ENCODE data around the gene TMEM87A.

Gene TMEM87A

DNA sequence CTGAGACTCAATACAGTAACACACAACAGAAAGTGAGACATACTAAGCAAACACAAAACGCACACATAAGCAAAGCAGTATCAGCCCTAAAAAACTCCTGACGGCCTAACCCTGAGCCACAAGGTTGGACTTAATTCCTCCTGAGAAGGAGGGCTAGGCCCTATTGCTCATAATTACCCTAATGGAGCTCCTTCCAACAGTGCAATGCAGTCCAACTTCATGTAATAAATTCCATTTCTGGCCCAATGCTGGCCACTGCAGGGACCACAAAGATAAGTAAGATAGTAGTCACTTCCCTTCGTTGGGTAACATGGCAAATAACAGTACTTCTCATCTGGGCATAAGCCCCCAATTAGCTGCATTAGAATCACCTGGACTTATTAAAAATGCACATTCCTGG, 69.3 kb downstream of the TMEM87A start:
- DNase-seq: no peak

DNA sequence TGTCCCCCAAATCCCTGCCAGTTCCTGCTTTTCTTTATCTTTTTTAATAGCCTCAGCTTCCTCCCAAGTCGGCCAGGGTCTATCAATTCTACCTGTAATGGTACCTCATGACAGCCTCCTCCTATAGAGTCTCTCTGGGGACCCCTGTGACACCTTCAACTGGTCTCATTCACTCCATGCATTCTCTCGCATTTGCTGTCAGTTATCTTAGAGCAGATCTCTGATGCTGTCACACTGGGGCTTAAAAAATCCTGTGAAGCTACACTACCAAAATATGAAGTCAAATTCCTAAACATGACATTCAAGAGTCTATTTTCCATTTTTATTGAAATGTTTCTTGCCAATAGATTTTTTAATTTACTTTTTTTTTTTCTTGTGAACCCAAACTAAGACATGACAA, 70.6 kb downstream of the TMEM87A start:
- no peak for DNase-seq

DNA sequence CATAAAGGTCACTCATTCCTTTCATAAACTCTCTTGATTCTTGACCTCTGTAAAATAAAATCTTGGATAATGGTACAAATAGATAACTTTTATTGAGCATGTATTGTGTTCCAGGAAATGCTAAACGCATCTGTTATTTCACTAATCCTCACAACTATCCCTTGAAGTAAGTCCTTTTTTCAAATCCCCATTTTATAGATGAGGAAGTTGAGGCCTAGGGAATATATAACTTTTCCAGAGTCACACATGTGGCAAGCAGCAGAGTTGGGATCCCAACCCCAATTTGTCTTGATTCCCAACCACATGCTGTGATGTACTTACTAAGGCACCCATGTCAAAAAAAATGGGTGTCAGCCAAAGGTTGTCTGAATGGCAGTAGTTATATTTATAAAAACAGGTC, 71.4 kb downstream of the TMEM87A start:
- DNase-seq: no peak

DNA sequence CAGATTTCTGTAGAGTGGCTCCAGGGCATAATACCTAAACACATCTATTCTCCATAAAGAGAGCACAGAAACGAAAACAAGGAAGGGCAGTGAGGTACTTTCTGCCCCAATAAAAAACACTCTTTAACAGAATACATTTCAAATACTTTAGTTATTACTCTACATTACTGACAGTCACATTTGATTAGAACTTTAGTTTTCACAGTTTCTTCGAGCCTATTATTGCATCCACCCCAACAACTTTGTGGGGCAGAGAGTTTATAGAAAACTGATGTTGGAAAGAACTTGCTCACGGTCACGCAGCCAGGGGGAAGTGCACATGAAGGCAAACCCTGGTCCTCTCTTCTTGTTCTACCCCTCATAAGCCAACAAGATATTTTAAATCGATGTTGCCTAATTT, 74.1 kb downstream of the TMEM87A start:
- DNase-seq: no peak

DNA sequence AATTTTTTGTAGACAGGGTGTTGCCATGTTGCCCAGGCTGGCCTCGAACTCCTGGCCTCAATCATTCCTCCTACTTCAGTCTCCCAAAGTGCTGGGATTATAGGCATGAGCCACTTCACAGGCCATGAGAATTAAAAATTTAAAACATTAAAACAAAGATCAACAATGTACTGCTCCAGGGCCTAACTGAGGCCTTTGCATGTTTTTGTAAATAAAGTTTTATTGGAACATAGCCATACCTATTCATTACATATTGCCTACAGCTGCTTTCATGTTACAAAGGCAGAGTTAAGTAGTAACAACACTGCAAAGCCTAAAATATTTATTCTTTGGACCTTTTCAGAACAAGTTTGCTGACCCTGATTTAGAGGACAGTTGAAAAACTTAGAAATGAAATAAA, 74.7 kb downstream of the TMEM87A start:
- no peak for DNase-seq

DNA sequence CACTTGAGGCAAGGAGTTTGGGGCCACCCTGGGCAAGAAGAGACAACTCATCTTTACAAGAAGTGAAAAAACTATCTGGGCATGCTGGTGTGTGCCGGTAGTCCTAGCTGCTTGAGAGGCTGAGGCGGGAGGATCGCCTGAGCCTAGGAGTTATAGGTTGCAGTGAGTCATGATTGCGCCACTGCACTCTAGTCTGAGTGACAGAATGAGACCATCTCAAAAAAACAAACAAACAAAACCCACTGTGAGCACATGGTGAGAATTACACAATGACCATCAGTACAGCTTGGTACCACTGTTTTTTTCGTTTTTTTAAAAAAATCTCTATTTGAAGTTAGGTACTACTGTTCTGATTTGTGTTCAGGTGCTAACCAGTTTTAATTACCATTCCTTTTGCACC, 78.7 kb downstream of the TMEM87A start:
- no peak for DNase-seq

DNA sequence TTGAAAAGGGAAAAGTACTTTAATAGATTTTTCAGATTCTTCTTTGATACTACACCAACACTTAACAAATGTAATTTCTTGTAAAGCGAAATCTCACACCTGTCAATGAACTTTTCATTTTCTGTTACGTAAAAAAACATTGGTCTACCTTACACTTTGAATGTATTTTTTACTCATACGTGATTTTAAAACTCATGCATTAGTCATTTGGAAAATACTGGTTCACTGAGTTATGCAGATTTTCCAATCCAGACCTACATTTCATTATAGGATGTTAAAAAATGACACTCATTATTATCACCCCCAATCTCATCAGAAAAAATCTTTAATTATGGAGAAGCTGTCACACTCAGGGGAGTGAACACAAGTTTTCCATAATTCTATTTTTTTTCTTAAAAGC, 79.8 kb downstream of the TMEM87A start:
- DNase-seq: no peak

DNA sequence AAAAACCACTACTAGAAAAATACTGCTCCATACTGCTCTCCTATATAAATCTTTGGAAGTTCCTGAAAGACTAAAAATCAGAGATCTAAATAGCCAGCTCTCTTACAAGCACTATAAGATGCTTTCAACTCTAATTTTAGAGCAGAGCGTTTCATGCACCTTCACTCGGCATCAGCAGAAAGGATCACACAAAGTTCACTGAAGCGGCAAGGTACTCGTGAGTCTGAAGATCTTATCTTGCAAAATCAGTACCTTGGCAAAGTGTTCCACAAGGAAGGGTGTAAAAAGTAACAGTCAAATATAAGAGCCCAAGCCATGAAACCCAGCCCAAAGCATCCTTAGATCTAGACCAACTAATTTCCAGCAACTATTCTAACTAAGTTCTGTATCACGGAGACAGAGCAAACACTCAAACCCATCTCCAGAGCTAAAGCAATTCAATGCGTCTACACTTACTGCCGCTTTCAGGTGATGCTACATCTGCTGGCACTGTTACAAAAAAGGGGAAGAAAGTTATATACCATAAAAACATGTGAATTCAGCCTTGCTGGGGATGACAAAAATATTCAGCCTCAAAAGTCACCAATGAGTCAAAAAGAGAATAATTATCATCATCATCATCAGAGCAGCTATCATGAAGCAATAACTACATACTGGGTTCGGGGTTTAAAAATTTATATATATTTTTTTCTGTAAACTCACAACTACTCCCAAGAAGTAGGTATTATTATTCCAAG, 81.5 kb downstream of the TMEM87A start:
- no peak for DNase-seq

DNA sequence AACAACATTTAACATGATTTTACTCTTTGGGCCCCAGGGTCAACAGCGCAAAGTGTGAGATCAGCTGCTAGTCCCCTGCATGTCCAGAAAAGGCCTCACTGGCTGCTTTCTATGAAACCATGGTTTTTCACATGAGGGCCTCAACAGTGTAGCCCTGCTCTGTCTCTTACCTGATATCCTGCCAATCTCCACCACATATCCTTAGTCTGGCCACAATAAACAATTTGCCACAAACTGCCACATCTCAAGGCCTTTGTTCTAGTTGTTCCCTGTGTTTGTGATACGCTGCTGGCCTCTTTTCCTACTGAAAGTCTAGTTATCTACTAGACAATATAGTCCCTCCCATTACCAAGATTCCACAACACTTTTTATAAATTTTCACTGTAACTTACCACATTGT, 82.9 kb downstream of the TMEM87A start:
- no peak for DNase-seq

DNA sequence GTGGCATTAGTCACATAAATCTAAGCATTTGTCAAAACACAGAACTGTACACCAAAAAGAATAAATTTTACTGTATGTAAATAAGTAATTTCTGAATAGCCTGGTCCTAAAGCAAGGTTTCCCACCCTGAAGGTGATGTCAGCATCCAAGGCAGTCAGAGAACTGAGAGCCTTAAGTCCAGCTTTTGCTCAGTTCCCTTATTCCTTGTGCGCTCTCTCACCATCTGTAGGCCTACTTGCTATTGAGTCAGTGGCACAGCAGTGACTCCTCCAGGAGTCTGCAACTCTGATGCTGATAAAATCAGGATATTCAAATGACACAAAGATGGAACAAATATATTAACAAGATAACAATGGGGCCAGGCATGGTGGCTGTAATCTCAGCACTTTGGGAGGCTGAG, 87.4 kb downstream of the TMEM87A start:
- DNase-seq: no peak

DNA sequence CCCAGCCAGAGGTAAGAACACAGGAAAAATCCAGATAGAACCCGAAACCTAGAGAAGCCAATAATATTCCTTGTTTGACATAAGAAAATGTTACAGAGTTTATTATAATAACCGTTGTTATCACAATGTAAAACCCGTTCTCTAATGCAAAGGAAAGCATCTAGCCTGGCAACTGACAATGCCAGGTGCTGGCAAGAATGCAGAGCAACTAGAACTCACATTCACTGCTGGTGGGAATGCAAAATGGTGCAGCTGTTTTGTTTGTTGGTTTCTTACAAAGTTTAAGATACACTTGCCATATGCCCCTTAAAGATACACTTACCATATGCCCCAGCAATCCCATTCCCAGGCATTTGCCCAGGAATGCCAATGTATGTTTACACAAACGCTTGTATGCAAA, 88.5 kb downstream of the TMEM87A start:
- DNase-seq: no peak

DNA sequence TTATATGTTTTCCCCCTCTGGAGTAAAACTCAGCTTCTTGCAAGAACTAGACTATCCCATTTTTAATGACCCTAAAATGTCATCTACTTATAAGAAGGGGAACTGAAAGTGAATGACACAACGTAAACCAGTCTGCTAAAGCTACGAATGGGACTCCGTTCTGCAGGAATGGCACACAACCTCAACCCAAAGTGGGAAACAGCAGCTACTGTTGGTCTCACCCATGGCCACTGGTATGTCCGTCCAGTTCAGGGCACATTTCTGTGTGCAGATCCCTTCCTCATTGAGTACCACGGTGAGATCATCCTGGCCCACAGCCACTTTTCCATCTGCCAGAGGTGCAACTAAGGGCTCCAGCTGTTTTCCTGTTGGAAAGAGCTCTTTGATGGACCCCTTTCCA, 88.9 kb downstream of the TMEM87A start:
- DNase-seq: no peak

DNA sequence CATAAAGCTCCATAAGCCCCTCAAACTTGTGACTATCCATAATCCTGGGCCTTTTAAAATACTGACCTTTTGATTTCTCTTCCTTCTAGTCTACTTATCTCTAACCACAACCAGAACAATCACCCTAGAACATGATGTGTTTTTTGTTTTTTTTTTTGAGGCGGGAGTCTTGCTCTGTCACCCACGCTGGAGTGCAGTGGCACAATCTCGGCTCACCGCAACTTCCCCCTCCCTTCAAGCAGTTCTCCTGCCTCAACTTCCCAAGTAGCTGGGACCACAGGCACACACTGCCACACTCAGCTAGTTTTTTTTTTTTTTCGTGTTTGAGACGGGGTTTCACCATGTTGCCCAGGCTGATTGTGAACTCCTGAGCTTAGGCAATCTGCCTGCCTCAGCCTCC, 90.3 kb downstream of the TMEM87A start:
- DNase-seq: no peak

DNA sequence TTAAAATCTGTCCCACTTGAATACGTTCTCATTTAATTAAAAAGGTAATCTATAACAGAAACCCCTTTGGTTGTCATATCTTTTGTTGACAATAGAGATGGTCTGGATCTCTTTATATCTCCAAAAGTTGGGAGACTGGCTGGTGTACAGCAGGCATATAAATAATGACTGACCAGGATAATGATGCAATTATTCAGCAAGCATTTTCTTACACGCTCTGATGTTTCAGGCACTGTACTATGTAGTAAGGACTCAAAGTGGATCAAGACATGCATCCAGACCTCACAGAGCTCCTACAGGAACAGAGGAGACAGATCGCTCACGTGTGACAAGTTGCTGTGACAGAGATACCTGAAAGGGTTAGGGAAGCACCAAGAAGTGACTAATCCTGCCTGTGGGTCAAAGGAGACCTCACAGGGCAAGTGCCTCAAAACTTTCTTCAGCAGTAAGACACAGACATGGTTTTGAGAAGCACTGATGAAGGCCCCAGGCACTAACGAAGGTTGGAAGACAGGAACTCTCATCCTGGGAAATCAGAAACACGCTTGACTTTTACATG, 90.8 kb downstream of the TMEM87A start:
- DNase-seq: no peak

DNA sequence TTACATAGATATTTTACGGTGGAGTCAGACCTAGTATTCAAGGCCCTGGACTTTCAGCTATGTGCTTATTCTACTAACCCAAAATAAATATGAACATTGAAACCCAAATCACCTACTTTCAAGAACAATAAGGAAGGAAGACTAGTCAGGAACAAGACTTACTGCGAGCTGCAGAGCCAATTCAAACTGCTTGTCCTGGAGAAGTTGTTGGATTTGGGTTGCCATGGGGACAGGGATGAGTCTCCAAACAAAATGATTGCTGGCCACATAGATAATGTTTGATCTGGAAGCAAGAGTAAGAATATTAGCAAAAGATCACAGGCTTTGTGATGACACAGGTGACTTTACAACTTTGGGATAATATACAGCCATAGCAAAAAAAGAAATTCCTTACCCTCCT, 95.2 kb downstream of the TMEM87A start:
- DNase-seq: no peak

DNA sequence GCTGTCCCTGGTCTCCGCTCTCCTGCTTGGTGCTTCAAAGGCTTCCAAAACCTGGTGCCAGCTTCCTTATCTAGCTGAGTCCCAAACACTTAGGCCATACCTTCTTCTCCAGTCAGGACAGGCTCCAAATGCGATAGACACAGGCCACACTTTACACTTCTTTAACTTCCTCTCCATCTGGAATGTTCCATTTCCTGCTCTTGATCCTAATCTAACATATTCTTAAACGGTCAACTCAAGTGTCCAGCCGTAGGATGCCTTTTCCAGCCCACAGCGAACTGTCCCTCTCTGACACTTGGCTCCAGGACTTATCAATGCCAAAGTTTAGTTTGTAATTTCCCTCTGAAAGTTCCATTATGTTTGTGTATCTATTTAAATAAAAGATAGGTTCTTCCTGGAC, 97.6 kb downstream of the TMEM87A start:
- no peak for DNase-seq

DNA sequence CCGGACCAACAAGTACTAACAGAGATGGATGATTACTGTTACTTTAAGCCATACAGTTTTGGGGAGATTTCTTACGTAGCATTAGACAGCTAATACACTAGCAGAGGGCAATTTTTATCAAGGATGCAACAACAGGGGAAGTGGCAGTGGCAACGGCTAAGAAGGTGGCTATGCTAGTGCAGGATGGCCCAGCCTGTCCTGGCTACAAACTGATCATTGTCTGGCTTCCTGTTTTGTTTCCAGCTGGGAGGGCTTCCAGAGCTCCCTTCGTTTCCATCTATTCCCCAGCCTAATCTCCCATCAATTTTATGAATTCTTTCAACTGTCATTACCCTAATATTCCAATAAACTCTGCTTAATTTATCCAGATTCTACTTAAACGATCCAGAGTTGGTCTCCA, 100.8 kb downstream of the TMEM87A start:
- no peak for DNase-seq

DNA sequence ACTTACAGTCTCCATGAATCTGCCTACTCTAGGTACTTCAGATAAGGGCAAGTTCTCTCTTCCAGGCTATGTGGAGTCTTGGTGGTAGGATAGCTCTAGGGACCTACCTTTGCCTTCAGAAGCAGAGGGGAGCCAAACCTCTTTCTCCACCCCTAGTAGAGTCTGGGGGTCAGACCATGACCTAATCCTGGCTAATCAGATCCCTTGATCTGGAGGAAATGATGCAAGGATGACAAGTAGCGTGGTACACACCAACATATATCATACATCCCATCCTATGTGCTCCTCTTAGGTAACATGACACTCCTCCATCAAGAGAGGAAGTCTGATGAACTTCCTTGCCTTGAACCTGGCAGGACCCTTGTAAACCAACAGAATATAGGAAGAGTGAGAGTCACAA, 101.4 kb downstream of the TMEM87A start:
- DNase-seq: no peak

DNA sequence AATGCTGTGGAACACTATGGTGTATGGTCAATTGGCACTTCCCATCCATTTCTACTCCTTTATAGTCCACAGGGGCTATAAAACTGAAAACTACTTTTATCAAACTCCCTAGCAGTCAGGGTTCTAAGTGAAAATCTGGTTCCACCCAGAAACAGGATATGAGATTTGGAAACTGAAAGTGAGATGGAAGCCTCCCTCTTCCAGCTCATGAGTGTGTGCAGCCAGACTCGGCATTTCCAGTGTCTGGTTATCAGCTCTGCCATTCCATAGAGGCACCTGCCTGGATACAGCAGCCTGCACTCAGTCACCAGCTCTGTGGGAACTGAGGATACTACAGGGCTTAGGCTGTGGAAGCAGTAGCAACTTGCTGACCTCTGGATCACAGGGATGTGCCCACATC, 102.1 kb downstream of the TMEM87A start:
- no peak for DNase-seq

DNA sequence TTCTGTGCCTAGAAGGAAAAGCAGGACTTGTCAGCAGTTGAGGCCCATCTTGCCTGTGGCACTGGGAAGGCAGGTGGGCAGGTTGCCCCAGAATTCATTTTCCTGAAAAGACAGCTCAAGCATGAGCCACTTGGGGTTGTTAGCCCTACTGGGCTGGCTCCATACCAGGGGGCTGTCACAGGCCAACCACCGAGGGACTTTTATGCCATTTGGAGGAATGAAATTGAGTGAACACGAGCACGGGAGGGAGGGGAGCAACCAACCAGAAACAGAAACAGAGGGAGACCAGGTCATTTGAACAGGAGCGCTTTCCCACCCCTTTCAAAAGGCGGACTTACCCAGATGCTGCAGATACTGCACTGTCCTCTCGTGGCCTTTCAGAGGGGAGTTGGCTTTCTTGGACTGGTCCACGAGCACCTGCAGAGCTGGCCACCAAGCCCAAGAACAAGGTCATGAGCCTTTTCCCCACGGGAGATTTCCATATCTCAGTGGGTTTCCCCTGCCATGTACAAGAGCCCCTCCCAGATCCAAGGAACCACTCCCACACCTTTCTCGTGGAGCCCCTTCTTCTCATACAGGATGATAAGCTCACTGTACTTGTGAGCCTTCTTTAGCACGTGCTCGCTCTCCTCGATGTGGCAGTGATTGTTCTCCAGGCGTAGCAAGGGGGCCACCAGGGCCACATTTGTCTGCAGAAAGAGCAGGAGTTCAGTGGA, 106.8 kb downstream of the TMEM87A start:
- DNase-seq: no peak

DNA sequence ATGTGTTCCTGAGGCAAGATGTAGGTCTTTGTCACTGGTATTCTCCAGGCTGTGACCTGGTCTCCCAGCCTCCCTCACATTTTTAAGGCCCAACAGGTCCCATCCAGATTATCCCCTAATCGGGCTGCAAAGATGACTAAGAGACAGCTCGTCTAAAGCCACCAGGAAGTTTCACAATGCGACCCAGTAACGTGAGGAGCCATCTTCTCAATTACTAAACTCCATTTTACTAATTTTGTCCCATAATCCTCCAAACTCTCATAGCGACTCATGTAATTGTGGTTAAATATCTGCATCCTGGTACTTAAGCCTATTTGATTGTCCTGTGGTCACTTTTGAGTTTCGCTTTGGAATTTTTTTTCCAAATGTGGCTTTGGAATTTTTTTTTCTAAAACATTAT, 108.1 kb downstream of the TMEM87A start:
- no peak for DNase-seq

DNA sequence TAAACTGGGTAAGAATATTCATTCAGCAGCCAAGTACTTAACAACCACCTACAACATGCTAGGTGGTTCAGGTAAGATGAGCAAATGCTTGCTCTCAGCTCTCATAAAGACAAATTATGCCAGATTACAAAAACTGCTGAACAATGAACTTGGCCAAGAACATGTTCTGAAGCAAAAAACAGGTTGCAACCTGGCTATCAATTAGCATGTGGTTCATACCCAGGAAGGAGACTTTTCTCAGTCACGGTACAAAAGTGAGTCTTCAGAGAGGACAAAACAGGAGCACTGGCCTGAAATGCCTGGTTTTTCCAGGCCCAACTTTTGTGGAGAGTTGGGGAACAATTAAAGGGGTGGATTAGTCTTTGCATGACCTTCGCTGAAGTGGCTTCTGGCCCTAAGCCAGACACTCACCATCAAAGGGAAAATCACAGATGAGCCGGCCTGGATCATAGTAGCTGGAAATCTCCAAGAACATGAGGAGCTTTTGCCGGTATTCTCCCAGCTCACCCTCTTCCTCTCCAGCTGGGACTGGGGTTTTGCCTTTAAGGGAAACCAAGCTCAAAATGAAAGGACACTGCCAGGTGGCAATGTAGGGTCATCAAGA, 109.2 kb downstream of the TMEM87A start:
- DNase-seq: no peak

DNA sequence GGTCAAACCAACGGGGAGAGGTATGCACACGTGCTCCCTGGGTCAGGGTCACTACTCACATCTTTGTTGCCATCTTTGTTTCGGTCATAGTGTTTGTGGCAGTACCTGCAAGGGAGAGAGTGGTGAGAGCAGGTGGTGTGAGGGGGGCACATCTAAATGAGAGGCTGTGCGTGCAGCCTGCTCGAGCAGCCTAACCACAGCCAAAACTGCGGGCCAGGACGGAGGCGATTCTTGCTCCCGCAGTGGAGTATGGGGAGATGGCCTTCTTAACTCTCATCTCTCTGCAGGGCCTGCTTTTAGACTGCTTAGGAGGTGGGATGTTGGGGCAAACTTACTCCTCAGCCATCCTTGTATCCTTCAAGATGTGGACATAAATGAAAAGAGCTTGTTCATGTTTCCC, 109.9 kb downstream of the TMEM87A start:
- no peak for DNase-seq

Measured in NCI-H1436 treated with DMSO at 0.1 percent for 48 hours (cell line).